AG10803 (cell line): Measurements from ENCODE around the gene TRIM29.

Experiments
- DNase-seq: peaks from one replicate; pipeline ENCODE4 v3.0.0; 2010; ENCODE audit warnings: low read depth
- H3K4me3 ChIP-seq: 2 replicates; pipeline ENCODE4 v1.5.1; 2011; ENCODE audit warnings: mild to moderate bottlenecking, low read length, control low read depth
- TF ChIP-seq, protein P1 (sequence below): conservative IDR thresholded peaks from 2 replicates; pipeline ENCODE4 v1.5.1; 2011; ENCODE audit warnings: mild to moderate bottlenecking, low read length, control low read depth, inconsistent platforms

The TRIM29 gene

GRCh38 chr11:120125509-120125908 is 12.4 kb downstream of the TRIM29 start:
- TF ChIP-seq, protein P1, sequence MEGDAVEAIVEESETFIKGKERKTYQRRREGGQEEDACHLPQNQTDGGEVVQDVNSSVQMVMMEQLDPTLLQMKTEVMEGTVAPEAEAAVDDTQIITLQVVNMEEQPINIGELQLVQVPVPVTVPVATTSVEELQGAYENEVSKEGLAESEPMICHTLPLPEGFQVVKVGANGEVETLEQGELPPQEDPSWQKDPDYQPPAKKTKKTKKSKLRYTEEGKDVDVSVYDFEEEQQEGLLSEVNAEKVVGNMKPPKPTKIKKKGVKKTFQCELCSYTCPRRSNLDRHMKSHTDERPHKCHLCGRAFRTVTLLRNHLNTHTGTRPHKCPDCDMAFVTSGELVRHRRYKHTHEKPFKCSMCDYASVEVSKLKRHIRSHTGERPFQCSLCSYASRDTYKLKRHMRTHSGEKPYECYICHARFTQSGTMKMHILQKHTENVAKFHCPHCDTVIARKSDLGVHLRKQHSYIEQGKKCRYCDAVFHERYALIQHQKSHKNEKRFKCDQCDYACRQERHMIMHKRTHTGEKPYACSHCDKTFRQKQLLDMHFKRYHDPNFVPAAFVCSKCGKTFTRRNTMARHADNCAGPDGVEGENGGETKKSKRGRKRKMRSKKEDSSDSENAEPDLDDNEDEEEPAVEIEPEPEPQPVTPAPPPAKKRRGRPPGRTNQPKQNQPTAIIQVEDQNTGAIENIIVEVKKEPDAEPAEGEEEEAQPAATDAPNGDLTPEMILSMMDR: no peak
- DNase-seq: no peak
- no peak overlapping the region for H3K4me3 ChIP-seq

DNA sequence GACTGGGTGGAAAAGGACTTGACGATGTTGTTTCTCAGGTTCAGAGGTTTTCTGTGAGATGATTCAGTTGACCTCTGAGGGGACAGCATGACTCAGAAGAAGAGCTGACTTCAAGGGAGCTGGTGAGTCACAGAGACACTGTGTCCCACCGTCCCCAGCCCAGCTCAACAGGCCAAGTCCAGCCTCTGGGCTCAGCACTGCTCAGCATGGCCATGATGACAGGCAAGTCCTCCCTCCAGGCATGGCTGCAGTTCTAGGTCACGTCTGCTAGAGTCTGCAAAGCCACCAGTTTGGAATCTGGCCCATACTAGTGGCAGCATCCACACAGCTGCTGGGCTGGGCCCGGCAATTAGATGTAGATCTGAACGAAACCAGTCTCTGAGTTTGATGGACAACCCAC is 12.9 kb downstream of the TRIM29 start:
- H3K4me3 ChIP-seq: no peak overlapping the region
- peak; percentile 26 for DNase-seq
- TF ChIP-seq, protein P1: no peak

- no peak for DNase-seq
- TF ChIP-seq, protein P1: no peak
Measured at GRCh38 chr11:120124355-120124754, 13.6 kb downstream of the TRIM29 start.

GRCh38 chr11:120123946-120124345 is 14.0 kb downstream of the TRIM29 start:
- H3K4me3 ChIP-seq: no peak overlapping the region
- DNase-seq: no peak
- TF ChIP-seq, protein P1: no peak

More at GRCh38 chr11:120124355-120124754, 13.6 kb downstream of the TRIM29 start:
- H3K4me3 ChIP-seq: no peak overlapping the region

DNA sequence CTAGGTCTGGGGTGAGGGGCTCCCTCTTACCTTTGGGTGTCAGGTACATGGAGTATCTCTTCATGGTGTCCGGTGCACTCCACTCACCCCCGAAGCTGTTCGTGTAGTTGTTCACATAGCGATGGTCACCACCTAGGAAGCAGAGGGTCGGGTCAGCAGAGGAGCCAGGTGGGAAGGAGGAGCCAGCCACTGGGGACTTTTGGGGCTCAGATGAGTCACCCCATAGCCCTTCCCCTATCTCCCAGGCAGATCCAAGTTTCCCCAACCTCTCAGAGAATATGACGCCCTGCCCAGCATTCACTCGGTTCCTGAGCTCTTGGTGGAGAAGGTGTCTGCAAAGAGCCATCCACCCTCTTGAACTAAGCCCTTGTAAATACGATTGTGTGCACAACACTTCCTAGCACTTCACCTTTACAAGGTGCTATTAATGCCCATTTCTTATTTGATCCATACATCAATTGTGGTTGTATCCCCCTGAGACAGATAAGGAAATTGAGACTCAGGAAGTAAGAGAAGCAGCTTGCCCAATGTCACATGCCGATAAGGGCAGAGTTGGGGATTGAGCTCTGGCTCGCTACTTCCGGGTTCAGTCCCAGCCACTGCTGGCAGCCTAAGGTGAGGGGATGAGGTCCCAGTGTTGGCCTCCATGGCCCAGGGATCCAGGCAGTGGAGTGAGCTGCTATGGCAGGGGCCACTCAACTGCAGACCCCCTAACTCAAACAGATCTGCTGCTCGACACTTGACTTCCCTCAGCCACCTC is 14.8 kb downstream of the TRIM29 start:
- TF ChIP-seq, protein P1: no peak
- no peak overlapping the region for H3K4me3 ChIP-seq
- no peak for DNase-seq

DNA sequence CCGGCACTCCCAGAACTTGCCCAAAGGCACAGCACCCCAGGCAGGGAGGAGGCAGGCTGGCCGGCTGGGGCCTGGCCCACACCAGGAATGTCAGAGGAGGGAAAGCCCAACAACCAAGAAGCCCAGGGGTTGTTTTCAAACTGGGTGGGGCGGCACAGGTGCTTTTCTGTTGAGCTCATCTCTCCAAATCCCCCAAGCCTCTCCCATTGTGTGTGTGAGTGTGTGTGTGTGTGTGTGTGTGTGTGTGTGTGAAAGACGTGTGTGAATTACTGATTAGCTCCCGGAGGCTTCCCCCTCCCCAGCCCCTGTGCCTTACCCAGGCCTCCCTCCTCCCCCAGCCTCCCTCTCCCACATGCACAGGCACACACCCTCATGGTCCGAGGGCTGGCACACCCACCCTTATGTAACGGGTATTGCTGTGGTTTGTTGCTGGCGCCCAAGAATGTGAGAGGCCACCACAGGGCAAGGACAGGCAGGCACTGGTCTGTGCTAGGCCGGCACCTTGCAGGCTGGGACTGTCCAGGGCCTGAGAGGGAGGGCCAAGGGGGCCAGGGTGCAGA is 15.9 kb downstream of the TRIM29 start:
- H3K4me3 ChIP-seq: no peak overlapping the region
- TF ChIP-seq, protein P1: no peak
- no peak for DNase-seq

DNA sequence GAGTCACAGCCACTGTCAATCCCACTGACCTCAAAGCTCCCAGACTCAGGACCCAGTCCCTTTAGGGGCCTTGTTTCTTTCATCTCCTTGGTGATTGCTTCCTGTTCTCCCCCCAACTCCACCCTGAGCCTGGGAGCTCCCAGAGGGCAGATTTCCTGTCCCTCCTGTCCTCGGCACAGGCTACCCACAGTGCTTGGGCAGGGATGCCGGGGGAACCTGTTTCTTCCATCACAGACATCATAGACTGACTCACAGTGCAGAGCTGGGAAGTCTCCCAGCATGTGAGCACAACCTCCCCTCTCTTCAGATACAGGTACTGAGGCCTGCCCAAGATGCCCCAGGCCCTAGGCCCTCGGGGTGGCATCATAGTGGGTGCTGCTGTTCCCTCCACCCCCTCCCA is 16.6 kb downstream of the TRIM29 start:
- H3K4me3 ChIP-seq: no peak overlapping the region
- DNase-seq: no peak
- TF ChIP-seq, protein P1: no peak
